ENCODE measurements around the gene CAMK1D. TPM values are rescaled to one million over a fixed set of nuclear protein-coding genes. Genes with fewer than 3 reads are reported as not detected.
"Not testable (repeated sequence)": the region's sequence is repeated elsewhere in the genome, so short reads cannot be mapped to it uniquely, and the experiment has no call there.

Gene CAMK1D
- total RNA-seq, 1 donor from 2014 or later = 8.7 TPM

GRCh38 chr10:12711350-12711708 lies 362.0 kb downstream of the CAMK1D start:
- intact Hi-C loops (cut with micrococcal nuclease) = loop anchor here (1.0 to 2.0 kb wide), 2 partner anchors 447 to 497 kb away; no protein-coding TSS in a partner anchor

GRCh38 chr10:12712293-12712983 lies 363.1 kb downstream of the CAMK1D start:
- intact Hi-C loops (cut with micrococcal nuclease) = no loop called here

- intact Hi-C loops (cut with micrococcal nuclease) = not testable (repeated sequence)
Observed at GRCh38 chr10:12712984-12713316, 363.6 kb downstream of the CAMK1D start.

GRCh38 chr10:12716042-12716441 lies 366.7 kb downstream of the CAMK1D start:
- intact Hi-C loops (cut with micrococcal nuclease) = no loop called here

- intact Hi-C loops (cut with micrococcal nuclease) = no loop called here
Observed at GRCh38 chr10:12717981-12718707, 368.8 kb downstream of the CAMK1D start.

- intact Hi-C loops (cut with micrococcal nuclease) = no loop called here
Observed at GRCh38 chr10:12719365-12719764, 370.0 kb downstream of the CAMK1D start.

DNA sequence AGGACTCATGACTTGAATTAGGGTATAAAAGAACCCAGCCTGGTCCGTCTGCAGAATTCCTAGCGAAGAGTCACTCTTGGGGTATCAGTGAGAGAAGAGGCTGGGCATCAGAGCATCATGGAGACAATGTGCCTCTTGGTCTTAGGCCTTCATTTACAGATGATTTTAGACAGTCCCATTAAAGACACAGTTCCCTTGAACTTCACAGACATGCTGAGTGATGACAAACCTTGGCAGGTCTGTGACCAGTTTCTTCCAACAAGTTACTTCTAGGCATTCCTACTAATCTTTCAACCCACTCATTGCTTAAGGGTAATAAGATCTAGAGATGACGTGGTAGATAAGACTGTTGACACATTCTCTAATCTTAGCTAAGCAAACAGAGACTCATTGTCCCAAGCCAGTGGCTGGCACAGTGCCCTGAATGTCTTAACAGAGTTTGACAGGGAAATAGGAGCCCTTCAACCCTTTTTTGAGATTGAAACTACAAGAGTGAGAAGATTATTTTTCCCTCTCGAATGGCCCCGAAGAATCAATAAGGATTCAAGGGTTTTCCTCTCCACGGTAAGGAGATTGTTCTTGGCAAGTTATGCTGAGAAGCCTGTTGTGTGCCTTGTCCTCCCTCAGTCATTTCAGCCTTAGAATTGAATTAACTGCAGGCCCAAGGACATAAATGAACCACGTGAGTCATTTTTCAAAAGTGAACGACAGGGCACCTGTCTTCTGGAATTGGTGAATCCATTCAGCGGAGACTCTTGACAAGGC lies 371.1 kb downstream of the CAMK1D start:
- intact Hi-C loops (cut with micrococcal nuclease) = no loop called here

- intact Hi-C loops (cut with micrococcal nuclease) = no loop called here
Observed at GRCh38 chr10:12721334-12721733, 372.0 kb downstream of the CAMK1D start.

DNA sequence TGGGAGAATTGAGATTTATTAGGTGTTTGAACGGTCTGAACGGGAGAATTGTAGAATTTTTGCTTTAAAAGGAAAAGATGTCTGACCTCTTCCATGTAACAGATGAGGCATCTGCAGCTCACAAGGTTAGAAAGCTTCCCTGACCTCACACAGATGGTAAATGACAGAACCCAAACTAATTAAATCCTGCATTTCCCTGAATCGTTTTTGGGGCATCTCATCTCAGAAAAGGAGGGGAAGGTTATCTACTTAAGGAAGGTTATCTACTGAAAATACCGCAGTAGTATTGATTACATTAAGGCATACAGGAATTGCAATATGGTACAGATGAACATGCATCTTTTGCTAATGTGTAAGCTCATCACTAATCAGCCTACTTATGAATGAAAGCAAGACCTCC lies 373.9 kb downstream of the CAMK1D start:
- intact Hi-C loops (cut with micrococcal nuclease) = no loop called here

DNA sequence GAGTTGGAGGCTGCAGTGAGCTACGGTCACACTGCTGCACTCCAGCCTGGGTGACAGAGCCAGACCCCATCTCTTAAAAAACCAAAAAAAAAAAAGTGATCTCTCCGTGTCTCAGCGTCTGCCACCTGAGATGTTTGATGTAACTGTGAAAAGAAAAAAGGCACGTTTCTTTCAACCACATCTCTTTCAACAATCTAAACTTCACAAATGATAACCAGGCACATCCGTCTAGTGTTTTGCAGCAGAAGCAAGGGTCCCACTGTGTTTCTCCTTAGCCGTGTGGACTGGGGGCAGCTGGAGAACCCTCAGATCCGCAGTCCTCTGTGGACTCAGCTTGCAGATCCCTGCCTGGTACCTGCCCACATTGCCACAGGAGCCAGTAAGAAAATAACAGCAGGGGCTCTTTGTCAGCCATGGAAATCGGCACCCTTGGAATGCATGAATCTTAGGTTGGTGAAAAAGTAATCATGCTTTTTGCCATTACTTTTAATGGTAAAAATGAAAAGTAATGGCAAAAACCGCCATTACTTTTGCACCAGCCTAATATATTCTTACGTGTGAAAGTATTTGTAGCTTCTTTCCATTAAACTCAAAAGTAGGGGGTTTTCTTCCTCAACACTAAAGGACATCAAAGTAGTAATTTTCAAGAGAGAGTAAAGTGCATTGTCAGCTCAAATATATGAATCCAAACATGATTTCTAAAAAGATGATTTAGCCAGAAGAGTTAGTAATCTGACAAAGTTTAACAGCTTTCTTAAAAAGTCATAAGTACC lies 375.6 kb downstream of the CAMK1D start:
- intact Hi-C loops (cut with micrococcal nuclease) = no loop called here

GRCh38 chr10:12725580-12725888 lies 376.2 kb downstream of the CAMK1D start:
- intact Hi-C loops (cut with micrococcal nuclease) = not testable (repeated sequence)

GRCh38 chr10:12726971-12727831 lies 377.9 kb downstream of the CAMK1D start:
- intact Hi-C loops (cut with micrococcal nuclease) = no loop called here

GRCh38 chr10:12727832-12728215 lies 378.5 kb downstream of the CAMK1D start:
- intact Hi-C loops (cut with micrococcal nuclease) = no loop called here

GRCh38 chr10:12728494-12728893 lies 379.1 kb downstream of the CAMK1D start:
- intact Hi-C loops (cut with micrococcal nuclease) = no loop called here

DNA sequence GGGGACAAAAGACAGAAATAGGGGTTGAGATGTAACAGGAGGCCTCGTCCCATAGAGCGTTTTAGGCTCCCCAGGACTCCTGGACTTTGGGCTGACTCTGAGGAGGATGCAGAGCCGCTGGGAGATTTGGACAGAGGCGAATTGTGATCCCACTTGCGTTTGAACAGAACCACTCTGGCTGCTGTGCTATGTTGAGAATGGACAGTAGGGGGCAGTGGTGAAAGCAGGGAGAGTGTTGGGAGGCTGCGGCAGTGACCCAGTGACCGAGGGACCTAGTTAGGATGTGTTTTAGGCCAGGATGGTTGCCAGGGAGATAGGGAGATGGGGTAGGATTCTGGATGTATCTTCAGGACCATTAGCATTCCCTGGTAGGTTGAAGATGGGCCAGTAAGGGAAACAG lies 380.5 kb downstream of the CAMK1D start:
- intact Hi-C loops (cut with micrococcal nuclease) = no loop called here

DNA sequence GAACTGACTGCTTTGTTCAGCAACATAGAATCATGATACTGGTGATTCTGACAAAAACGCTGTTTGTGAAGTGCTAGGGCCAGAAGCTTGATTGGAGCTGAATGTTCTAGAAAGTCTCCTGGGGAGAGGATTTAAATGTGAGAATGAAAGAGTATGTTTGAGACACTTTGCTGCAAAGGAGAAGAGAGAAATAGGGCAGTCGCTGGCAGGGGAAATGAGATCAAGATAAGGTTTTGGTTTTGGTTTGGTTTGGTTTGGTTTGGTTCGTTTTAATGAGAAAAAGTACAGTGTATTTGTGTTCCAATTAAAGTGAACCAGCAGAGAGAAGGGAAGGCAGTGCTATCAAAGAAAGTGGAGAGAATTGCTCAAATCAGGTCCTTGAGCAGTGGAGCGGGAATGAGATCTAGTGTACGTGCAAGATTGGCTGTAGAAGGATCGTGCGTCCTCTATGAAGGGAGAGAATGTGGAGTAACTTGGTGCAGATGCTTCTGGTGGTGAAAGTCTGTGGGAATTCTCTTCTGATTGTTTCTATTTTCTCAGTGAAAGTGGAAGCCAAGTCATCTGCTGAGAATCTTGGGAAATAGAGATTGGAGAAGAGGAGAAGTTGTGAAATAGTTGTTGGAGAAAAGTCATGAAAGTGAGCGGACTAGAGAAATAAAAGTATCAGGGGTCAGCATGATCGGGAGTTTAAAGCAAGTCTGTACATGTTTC lies 381.6 kb downstream of the CAMK1D start:
- intact Hi-C loops (cut with micrococcal nuclease) = no loop called here

DNA sequence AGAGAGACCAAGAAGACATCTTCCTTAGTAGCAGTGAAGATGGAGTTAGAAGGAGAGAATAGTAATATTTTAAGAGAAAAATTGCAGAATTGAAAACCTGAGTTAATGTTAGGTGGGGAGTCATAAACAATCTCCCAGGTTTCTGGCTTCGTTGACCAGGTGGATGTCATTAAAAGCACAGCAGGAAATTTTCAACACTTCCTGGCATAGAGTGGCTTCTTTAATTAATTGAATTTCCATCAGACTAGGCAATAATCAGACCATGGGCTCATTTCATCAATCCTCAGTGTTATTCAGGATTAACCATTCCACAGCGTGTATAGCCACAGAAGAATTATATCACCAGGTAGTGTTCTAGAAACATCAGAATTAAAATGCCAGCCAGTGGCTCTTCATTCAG lies 383.9 kb downstream of the CAMK1D start:
- intact Hi-C loops (cut with micrococcal nuclease) = no loop called here

DNA sequence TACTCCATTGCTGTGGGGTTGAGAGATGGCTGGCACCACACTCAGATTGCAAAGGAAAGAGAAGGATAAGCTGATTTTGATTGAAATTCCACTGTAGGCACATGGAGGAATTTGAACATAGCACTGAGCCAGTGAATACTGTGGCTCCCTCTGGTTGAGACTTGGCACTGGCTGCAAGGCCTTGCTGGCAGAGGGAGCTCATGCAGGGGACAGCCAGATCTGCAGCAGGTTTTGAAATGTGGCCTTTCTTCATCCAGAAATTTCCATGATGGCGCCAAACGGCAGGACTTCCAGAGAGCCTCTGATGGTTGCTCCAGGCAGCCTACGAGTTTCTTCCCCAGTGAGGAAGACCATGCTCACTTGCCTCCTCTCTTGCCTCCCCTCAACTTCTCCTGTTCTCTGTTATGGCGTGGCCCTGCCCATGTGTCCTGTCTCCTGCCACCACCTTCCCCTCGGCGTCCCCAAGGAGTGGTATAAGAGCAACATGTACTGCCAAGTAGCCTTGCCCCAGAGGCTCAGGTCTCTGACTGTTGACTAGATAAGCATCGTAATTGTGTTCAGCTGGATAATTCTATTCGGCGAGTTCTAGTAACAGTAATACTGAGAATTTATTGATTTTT lies 386.6 kb downstream of the CAMK1D start:
- intact Hi-C loops (cut with micrococcal nuclease) = no loop called here

- intact Hi-C loops (cut with micrococcal nuclease) = no loop called here
Observed at GRCh38 chr10:12740813-12741212, 391.5 kb downstream of the CAMK1D start.

DNA sequence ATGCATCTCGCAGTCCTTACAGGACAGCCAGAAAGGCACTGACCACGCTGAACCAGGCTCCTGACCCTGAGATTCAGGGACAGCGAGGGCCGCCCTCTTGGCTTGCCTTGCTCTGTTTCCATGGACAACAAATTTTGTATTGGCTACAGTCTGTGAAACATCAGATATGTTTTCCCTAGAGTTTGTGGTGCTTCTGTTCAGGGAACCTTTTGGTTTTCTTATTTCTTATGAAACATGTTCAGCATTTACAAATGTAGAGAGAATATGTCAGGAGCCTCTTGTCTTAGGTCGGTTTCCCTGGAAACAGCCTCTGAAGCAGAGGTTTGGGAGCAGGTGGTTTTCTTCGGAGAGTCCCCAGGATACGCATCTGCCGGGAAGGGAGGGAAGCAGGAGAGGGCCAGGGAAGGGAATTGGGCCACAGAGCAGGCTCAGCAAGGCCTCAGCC lies 392.0 kb downstream of the CAMK1D start:
- intact Hi-C loops (cut with micrococcal nuclease) = no loop called here
